Body of pancreas (tissue), 4 donors: ENCODE data around the gene ANKS1B. TPM values are rescaled to one million over a fixed set of nuclear protein-coding genes. Genes with fewer than 3 reads are reported as not detected.

Experiments
- ATAC-seq: fragments of 150-250 bp; one replicate; pipeline ENCODE4 v1.9.1; 2016
- DNase-seq, 4 donors: peaks; one replicate each; pipeline ENCODE4 v3.0.0-alpha.2; 2019
- H3K27ac ChIP-seq, 4 donors: fragments of 200-600 bp; sonication (generic); 1 replicate in 3 of 4; 2 replicates in 1 of 4; pipeline versions ENCODE4 v1.5.1 to v1.6.1; 2016 to 2019; ENCODE audit warnings: mild to moderate bottlenecking in 1 of 4, mixed read lengths in 1 of 4, moderate library complexity in 1 of 4
- H3K27me3 ChIP-seq, 2 donors: fragments of 200-600 bp; sonication (generic); one replicate each; pipeline ENCODE4 v1.6.0; 2016; ENCODE audit warnings: mild to moderate bottlenecking in 1 of 2
- H3K36me3 ChIP-seq, 2 donors: fragments of 200-600 bp; sonication (generic); replicated peaks in 1 of 2; 2 replicates each; pipeline ENCODE4 v1.5.1; 2016; ENCODE audit warnings: low read depth in 2 of 2; ENCODE audit not compliant: insufficient read depth in 1 of 2
- H3K4me1 ChIP-seq: fragments of 200-600 bp; sonication (generic); one replicate; pipeline ENCODE4 v1.6.0; 2016
- H3K4me3 ChIP-seq, 2 donors: fragments of 200-600 bp; sonication (generic); 1 replicate in 1 of 2; 2 replicates in 1 of 2; pipeline ENCODE4 v1.5.1; 2016 to 2019
- H3K9me3 ChIP-seq, 3 donors: fragments of 200-600 bp; sonication (generic); 1 replicate in 2 of 3; 2 replicates in 1 of 3; pipeline ENCODE4 v1.5.1; 2016
- CTCF ChIP-seq, 7 experiments: fragments of 450-650 bp in 4 of 7; fragments of 200-600 bp in 3 of 7; sonication (generic) in 3 of 7; IDR thresholded peaks; one replicate each; pipeline ENCODE4 v1.5.1; 2016 to 2019; ENCODE audit warnings: antibody characterized with exemption in 7 of 7
- POLR2A ChIP-seq, 3 donors: fragments of 450-650 bp; IDR thresholded peaks; one replicate each; pipeline ENCODE4 v1.6.1; 2016; ENCODE audit warnings: antibody characterized with exemption in 3 of 3, mild to moderate bottlenecking in 2 of 3
- WGBS, 2 donors: methylation state at CpG; one replicate each; pipeline ENCODE4 v1.1.5; 2017; 5-methylcytosine and 5-hydroxymethylcytosine counted together
- intact Hi-C: fragments of 100-400 bp; cut with DNase I; formaldehyde crosslinking; loops from one replicate; pipeline ENCODE4 v1.15.1; 2023
- total RNA-seq, 2 donors: library from RNA; depleted of rRNA; stranded (reverse); fragments of >200 nt; gene quantifications; one replicate each; pipeline ENCODE4 v1.1.0, GENCODE V29; 2016

The ANKS1B gene
- total RNA-seq, 2 donors from 2014 or later: 2.1 to 10.2 TPM

- no peaks in the 10 kb centered on the region for H3K36me3 ChIP-seq
- DNase-seq (no peak), ATAC-seq (no peak)
- H3K27ac ChIP-seq: no peak overlapping the region
- H3K4me1 ChIP-seq: no peaks in the 10 kb centered on the region
- TF ChIP-seq POLR2A (IDR thresholded peaks at IDR 0.05) (no peak), CTCF (IDR thresholded peaks at IDR 0.05) (peak in 1 of 7 experiments; percentile 3)
- H3K4me3 ChIP-seq: no peak overlapping the region
- H3K27me3 ChIP-seq: no peaks in the 10 kb centered on the region
- intact Hi-C loops: no loop called here
- peaks cover 0 to 15% (median 2%) of the 10 kb centered on the region in 3 donors for H3K9me3 ChIP-seq
These were observed 364.6 kb downstream of the ANKS1B start for GRCh38 chr12:99620159-99620479.

GRCh38 chr12:99619389-99620158, 365.2 kb downstream of the ANKS1B start:
- Histone ChIP-seq H3K27me3 (no peaks in the 10 kb centered on the region), H3K9me3 (peaks cover 0 to 15% (median 2%) of the 10 kb centered on the region in 3 donors), H3K4me1 (no peaks in the 10 kb centered on the region), H3K36me3 (no peaks in the 10 kb centered on the region), H3K4me3 (no peak overlapping the region), H3K27ac (no peak overlapping the region)
- 47 to 63% methylated on average over 7 of the region's 7 CpGs for WGBS, 2 donors
- TF ChIP-seq CTCF (IDR thresholded peaks at IDR 0.05): peak in 1 of 7 experiments; percentile 20
- no peak for TF ChIP-seq POLR2A (IDR thresholded peaks at IDR 0.05)
- no peak for DNase-seq
- no peak for ATAC-seq
- intact Hi-C loops: no loop called here

- Histone ChIP-seq H3K4me1 (no peaks in the 10 kb centered on the region), H3K9me3 (peaks cover 0 to 15% (median 2%) of the 10 kb centered on the region in 3 donors), H3K4me3 (no peak overlapping the region), H3K27me3 (no peaks in the 10 kb centered on the region), H3K27ac (no peak overlapping the region), H3K36me3 (no peaks in the 10 kb centered on the region)
- ATAC-seq (no peak), DNase-seq (no peak)
- TF ChIP-seq POLR2A (IDR thresholded peaks at IDR 0.05): no peak
- TF ChIP-seq CTCF (IDR thresholded peaks at IDR 0.05): no peak
- WGBS, 2 donors: 58 to 74% methylated on average over 4 of the region's 4 CpGs
- intact Hi-C loops: no loop called here
These were observed 366.1 kb downstream of the ANKS1B start for GRCh38 chr12:99618657-99619056.

- DNase-seq (no peak), ATAC-seq (no peak)
- TF ChIP-seq CTCF (IDR thresholded peaks at IDR 0.05): no peak
- TF ChIP-seq POLR2A (IDR thresholded peaks at IDR 0.05): no peak
- Histone ChIP-seq H3K9me3 (no peaks in the 10 kb centered on the region), H3K36me3 (no peaks in the 10 kb centered on the region), H3K4me3 (no peak overlapping the region), H3K4me1 (no peaks in the 10 kb centered on the region), H3K27me3 (no peaks in the 10 kb centered on the region), H3K27ac (no peak overlapping the region)
- 69 to 71% methylated on average over 3 of the region's 3 CpGs for WGBS, 2 donors
- intact Hi-C loops: no loop called here
These were observed 373.1 kb downstream of the ANKS1B start for GRCh38 chr12:99611599-99611998.

GRCh38 chr12:99611117-99611516, 373.6 kb downstream of the ANKS1B start:
- no peak for TF ChIP-seq POLR2A (IDR thresholded peaks at IDR 0.05)
- no peak for TF ChIP-seq CTCF (IDR thresholded peaks at IDR 0.05)
- ATAC-seq: no peak
- no peaks in the 10 kb centered on the region for H3K27me3 ChIP-seq
- intact Hi-C loops: no loop called here
- WGBS, 2 donors: 51 to 55% methylated on average over 3 of the region's 3 CpGs
- no peaks in the 10 kb centered on the region for H3K4me1 ChIP-seq
- no peak overlapping the region for H3K4me3 ChIP-seq
- no peaks in the 10 kb centered on the region for H3K36me3 ChIP-seq
- H3K9me3 ChIP-seq: no peaks in the 10 kb centered on the region
- DNase-seq: no peak
- H3K27ac ChIP-seq: no peak overlapping the region
